Fibroblast of the aortic adventitia (primary cell): Measurements from ENCODE around the gene DUS2. TPM values are rescaled to one million over a fixed set of nuclear protein-coding genes. Genes with fewer than 3 reads are reported as not detected.
A peak's percentile ranks its signal among the peaks of the same experiment; 100 is the strongest.

ENCODE experiments used
- DNase-seq: peaks from one replicate; pipeline ENCODE4 v3.0.0-alpha.2; 2010; ENCODE audit warnings: low read depth
- H3K4me3 ChIP-seq: 2 replicates; pipeline ENCODE4 v1.5.1; 2011; ENCODE audit warnings: low read depth, mild to moderate bottlenecking, control low read depth, low read length, moderate library complexity
- small RNA-seq: library from RNA; depleted of rRNA; stranded (forward); fragments of <200 nt; gene quantifications from one replicate; pipeline ENCODE3, GENCODE V24; 2012
- total RNA-seq: library from RNA; depleted of rRNA; stranded (reverse); fragments of >200 nt; gene quantifications from 2 replicates; pipeline ENCODE4 v1.2.3, GENCODE V29; 2012; ENCODE audit warnings: low replicate concordance
- TF ChIP-seq, protein P1 (sequence below): IDR thresholded peaks from 2 replicates; pipeline ENCODE4 v1.5.1; 2011; ENCODE audit warnings: mild to moderate bottlenecking, low read length, control low read depth, inconsistent platforms; ENCODE audit not compliant: insufficient read depth

Gene DUS2
- total RNA-seq, 1 donor: 14.6 TPM

DNA sequence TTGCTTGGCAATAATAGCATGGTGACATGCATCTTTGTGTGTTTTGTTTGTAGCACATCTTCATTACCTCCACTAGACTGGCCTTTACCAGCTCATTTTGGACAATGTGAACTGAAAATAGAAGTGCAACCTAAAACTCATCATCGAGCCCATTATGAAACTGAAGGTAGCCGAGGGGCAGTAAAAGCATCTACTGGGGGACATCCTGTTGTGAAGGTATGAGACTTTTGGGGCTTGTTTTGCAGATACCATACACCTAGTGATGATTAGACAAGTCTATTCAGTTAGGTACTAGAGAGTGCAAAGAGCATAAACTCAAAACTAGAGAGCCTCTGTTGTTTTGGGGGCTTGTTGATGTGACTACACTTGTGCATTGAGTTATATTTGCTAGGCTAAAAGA is 103.3 kb downstream of the DUS2 start:
- DNase-seq: peak; percentile 16
- H3K4me3 ChIP-seq: no peak overlapping the region
- TF ChIP-seq, protein P1, sequence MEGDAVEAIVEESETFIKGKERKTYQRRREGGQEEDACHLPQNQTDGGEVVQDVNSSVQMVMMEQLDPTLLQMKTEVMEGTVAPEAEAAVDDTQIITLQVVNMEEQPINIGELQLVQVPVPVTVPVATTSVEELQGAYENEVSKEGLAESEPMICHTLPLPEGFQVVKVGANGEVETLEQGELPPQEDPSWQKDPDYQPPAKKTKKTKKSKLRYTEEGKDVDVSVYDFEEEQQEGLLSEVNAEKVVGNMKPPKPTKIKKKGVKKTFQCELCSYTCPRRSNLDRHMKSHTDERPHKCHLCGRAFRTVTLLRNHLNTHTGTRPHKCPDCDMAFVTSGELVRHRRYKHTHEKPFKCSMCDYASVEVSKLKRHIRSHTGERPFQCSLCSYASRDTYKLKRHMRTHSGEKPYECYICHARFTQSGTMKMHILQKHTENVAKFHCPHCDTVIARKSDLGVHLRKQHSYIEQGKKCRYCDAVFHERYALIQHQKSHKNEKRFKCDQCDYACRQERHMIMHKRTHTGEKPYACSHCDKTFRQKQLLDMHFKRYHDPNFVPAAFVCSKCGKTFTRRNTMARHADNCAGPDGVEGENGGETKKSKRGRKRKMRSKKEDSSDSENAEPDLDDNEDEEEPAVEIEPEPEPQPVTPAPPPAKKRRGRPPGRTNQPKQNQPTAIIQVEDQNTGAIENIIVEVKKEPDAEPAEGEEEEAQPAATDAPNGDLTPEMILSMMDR: no peak

DNA sequence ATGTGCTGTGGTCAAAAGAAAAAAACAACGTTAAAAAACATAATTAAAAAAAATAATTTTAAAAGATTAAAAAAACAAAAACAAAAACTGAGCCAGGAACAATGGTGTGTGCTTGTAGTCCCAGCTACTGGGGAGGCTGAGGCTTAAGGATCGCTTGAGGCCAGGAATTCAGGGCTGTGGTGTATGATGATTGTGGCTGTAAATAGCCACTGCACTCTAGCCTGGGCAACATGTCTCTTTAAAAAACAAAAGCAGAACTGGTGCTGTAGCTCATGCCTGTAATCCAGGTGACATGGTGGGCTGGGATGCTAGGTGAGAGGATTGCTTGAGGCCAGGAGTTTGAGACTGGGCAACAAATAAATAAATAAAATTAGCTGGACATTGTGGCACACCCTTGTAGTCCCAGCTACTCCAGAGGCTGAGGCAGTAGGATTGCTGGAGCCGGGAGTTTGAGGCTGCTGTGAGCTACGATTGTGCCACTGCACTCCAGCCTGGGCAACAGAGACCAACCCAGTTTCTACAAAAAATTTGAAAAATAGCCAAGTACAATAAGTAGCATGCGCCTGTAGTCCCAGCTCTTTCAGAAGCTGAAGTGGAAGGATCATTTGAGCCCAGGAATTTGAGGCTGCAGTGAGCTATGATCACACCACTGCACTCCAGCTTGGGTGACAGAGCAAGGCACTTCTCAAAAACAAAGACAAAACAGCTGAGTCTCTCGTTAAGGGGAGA is 105.7 kb downstream of the DUS2 start:
- TF ChIP-seq, protein P1: no peak
- no peak overlapping the region for H3K4me3 ChIP-seq
- DNase-seq: peak; percentile 16

Small RNAs within 50 kb of the gene (small RNA-seq; reads per million reads assigned to genes)
- gene RF00019: not detected
- not detected for gene RNU6-359P

Other genes with a start within 250 kb of the DUS2 start
- gene RANBP10, start 216.7 kb upstream of the DUS2 start, total RNA-seq: 3.1 and 6.4 TPM in 2 replicates
- gene TSNAXIP1, start 216.4 kb upstream of the DUS2 start, total RNA-seq: 0.99 and 1.8 TPM in 2 replicates
- 19.8 and 21.1 TPM in 2 replicates for gene THAP11, start 181.0 kb upstream of the DUS2 start, total RNA-seq
- 24.4 and 155 TPM in 2 replicates for gene NUTF2, start 176.4 kb upstream of the DUS2 start, total RNA-seq
- gene CENPT, start 175.6 kb upstream of the DUS2 start, total RNA-seq: 28.9 and 39.9 TPM in 2 replicates
- gene EDC4, start 150.2 kb upstream of the DUS2 start, total RNA-seq: 29.1 and 47.4 TPM in 2 replicates
- gene NRN1L, start 138.4 kb upstream of the DUS2 start, total RNA-seq: not detected in 2 replicates
- 11.0 and 19.8 TPM in 2 replicates for gene PSKH1, start 130.0 kb upstream of the DUS2 start, total RNA-seq
- 0.27 and 4.6 TPM in 2 replicates for gene CTRL, start 91.4 kb upstream of the DUS2 start, total RNA-seq
- 22.7 and 42.4 TPM in 2 replicates for gene PSMB10, start 86.4 kb upstream of the DUS2 start, total RNA-seq
- gene LCAT, start 79.2 kb upstream of the DUS2 start, total RNA-seq: 2.7 and 5.2 TPM in 2 replicates
- 32.1 and 65.6 TPM in 2 replicates for gene SLC12A4, start 54.6 kb upstream of the DUS2 start, total RNA-seq
- gene DPEP3, start 42.8 kb upstream of the DUS2 start, total RNA-seq: not detected in 2 replicates
- not detected in 2 replicates for gene DPEP2, start 23.8 kb upstream of the DUS2 start, total RNA-seq
- gene DPEP2NB, start 7.4 kb upstream of the DUS2 start, total RNA-seq: not detected in 2 replicates
- 5.6 and 9.9 TPM in 2 replicates for gene DDX28, start 52 bp upstream of the DUS2 start, total RNA-seq
- gene NFATC3, start 62.1 kb downstream of the DUS2 start, total RNA-seq: 17.7 and 36.3 TPM in 2 replicates
- gene ESRP2, start 212.8 kb downstream of the DUS2 start, total RNA-seq: 0.18 TPM in 1 of 2 replicates, not detected in the other
- gene PLA2G15, start 222.1 kb downstream of the DUS2 start, total RNA-seq: 21.7 and 21.8 TPM in 2 replicates
- gene SLC7A6, start 241.2 kb downstream of the DUS2 start, total RNA-seq: 4.8 and 15.2 TPM in 2 replicates